Activated T-cell treated with anti-CD3 and anti-CD28 coated beads for 1 hour (primary cell): ENCODE data around the gene NRXN2.
"Not testable (repeated sequence)": the region's sequence is repeated elsewhere in the genome, so short reads cannot be mapped to it uniquely, and the experiment has no call there.

Source experiments
- DNase-seq: peaks from one replicate; pipeline ENCODE4 v3.0.0-alpha.2; 2020; ENCODE audit warnings: low read depth

Gene NRXN2

DNA sequence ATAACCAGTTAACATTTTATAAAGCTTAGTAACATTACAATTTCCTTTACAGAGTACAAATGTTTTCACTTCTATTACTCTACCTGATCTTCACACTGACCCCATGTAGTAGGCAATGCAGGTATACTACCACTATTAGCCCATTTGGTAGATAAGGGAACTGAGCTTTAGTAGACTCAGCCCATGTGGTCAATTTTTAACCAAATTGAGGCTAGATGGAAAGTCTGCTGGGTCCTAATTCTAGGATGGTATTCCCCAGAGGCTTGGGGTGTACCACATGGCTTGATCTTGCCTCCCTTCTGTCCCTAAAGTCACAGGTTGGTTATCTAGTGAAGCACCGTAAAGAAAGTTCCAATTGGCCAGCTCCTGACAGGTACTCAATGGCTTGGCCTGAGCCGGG is 48.2 kb downstream of the NRXN2 start:
- no peak for DNase-seq

- no peak for DNase-seq
Observed at GRCh38 chr11:64673279-64673678, 49.7 kb downstream of the NRXN2 start.

- DNase-seq = no peak
Observed at GRCh38 chr11:64672875-64673274, 50.1 kb downstream of the NRXN2 start.

DNA sequence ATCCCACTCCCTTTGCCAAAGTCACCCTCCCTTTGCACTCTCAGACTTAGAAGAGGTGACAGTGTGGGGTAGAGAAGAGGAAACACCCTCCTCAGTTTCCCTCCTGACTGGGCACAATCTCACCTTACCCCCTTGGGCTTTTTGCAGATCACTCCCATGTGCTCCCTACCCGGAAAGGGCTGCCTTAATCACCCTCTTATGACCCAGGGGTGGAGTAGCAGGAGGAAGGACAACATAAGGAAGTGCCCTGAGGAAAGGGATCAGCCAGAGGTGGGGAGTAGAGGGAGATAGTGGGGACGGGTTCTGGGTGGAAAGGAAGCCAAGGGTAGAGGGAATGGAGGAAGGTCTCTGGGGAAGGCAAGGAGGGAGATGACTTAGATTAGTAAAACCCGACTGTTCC is 52.0 kb downstream of the NRXN2 start:
- DNase-seq = no peak

DNA sequence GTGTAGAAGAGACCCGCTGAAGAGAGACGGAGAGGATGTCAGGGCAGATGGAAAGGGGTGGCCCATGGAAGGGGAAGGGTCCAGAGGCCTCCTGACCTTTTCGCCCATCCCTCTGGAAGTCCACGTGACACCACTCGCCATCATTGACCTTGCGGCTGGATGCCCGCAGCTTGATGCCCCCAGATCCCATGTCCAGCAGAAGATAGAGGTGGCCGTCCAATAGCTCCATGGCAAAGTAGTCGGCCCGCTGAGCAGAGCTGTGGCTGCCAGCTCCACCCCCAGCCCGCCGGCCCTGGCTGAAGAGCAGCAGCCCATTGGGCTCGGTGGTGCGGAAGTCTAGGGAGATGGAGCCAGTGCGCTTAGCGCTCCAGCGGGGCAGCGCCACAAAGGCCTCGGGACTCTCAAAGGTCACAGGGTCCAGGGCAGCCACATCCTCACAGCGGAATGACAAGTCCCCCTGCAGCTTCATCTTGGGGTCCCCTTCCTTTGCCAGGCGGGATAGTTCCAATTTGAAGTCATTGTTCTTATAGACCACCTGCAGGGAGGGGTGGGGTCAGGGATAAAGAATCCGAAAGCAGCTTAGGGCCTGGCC is 55.7 kb downstream of the NRXN2 start:
- no peak for DNase-seq

DNA sequence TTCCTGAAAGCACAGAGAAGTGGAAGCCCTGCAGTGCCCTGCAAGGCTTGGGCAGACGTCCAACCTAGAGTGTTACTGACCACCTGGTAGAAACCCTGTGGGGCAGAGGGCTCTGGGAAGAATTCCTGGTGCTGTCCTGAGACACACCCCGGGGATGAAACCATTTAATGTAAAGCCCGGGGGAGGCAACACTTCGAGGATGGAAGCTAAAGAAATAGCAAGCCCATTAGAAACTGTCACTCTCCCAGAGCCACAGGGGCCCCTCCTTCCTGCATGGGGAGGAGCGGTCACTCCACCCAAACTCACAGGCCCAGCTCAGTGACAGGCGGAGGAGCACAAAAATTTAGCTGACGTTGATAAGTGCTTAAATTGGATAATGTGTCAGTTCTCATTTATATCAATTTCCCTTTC is 57.6 kb downstream of the NRXN2 start:
- DNase-seq = no peak

DNA sequence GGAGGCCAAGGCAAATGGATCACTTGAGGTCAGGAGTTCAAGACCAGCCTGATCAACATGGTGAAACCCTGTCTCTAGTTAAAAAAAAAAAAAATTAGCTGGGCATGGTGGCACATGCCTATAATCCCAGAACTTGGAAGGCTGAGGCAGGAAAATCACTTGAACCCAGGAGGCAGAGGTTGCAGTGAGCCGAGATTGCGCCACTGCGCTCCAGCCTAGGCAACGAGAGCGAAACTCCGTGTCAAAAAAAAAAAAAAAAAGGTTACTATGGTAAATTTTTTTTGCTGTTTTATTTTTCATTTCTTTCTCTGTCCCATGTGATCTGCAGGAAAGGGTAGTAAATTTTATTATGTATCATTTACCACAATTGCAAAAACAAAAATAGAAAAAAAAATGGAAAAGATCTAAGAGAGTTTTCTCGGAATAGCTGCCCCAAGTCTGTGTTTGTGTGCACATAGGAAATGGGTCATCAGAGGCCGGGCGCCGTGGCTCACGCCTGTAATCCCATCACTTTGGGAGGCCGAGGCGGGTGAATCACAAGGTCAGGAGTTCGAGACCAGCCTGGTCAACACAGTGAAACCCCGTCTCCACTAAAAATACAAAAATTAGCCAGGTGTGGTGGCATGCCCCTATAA is 58.6 kb downstream of the NRXN2 start:
- DNase-seq = not testable (repeated sequence)

GRCh38 chr11:64663656-64664055 is 59.3 kb downstream of the NRXN2 start:
- DNase-seq = no peak

- no peak for DNase-seq
Observed at GRCh38 chr11:64661614-64662013, 61.4 kb downstream of the NRXN2 start.

GRCh38 chr11:64661146-64661545 is 61.9 kb downstream of the NRXN2 start:
- DNase-seq = no peak

GRCh38 chr11:64660706-64661105 is 62.3 kb downstream of the NRXN2 start:
- DNase-seq = no peak

DNA sequence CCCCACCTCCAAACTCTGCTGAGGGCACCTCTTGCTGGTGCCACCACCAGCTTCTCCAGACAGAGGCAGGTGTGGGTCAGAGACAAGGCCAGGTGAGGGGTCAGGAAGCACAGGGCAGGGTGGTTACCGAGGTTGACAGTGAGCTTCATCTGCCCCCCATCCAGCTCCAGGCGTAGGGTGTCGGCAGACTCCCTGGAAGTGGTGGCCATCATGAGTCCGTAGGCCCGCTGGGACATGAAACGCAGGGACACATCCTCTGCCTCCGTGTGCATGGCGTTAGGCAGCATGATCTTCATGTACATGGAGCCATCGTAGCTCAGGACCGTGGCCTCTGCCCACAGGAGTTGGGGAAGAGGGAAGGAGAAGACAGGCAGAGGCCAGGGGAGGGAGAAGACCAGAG is 62.8 kb downstream of the NRXN2 start:
- no peak for DNase-seq

DNA sequence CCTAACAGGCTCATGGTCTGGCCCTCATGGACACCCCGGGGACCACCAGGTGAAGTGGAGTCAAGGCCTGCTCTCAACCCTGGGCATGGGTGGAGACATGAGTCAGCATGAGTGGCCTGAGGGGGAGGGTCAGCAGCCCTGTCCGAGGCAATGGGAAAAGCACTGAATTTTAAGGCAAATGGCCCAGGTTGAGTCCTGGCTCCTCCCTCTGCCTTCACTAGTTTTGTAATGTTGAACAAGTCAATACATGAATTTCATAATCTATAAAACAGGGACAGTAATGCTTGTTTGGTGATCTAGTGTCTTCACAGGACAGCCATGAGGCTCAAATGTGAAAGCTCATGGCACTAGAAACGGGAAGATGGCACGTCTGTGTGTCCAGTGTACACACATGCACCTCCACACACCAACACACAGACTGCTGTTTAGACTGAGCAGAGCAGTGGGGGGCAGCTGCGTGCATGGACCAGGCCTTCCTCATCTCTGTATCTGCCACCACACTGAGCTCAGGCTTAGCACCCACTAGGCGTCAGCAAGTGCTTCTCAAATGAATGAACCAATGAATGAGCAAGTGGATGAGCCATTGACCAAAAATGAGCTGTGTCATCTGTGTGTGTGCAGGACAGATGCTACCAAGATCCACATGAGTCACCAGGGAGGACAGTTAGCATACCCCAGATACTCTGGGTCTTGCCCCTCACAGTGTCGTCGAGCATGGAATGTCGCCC is 63.4 kb downstream of the NRXN2 start:
- no peak for DNase-seq

- DNase-seq = no peak
Observed at GRCh38 chr11:64658265-64658664, 64.7 kb downstream of the NRXN2 start.

- no peak for DNase-seq
Observed at GRCh38 chr11:64656862-64657261, 66.1 kb downstream of the NRXN2 start.

GRCh38 chr11:64655941-64656601 is 66.9 kb downstream of the NRXN2 start:
- DNase-seq = no peak

- DNase-seq = no peak
Observed at GRCh38 chr11:64654958-64655541, 67.9 kb downstream of the NRXN2 start.

DNA sequence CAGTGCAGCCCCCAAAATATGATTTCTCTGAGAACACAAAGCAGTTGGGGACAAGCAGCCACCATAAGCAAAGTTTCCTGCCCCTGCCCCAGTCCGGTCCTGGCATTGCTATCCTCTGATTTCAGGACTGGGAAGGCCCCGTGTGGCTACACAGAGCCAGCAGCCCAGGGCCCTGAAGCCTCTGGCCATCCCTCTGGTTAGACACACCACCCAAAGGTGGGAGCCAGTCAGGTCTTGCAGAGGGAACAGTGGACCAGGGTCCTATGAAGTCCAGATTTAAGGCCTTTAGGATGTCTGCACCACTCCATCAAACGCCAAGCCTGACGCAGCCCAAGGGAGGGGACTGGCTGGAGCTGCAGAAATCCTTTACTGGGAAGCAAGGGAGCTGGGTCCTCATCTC is 68.6 kb downstream of the NRXN2 start:
- no peak for DNase-seq

GRCh38 chr11:64653388-64653973 is 69.5 kb downstream of the NRXN2 start:
- DNase-seq = no peak

DNA sequence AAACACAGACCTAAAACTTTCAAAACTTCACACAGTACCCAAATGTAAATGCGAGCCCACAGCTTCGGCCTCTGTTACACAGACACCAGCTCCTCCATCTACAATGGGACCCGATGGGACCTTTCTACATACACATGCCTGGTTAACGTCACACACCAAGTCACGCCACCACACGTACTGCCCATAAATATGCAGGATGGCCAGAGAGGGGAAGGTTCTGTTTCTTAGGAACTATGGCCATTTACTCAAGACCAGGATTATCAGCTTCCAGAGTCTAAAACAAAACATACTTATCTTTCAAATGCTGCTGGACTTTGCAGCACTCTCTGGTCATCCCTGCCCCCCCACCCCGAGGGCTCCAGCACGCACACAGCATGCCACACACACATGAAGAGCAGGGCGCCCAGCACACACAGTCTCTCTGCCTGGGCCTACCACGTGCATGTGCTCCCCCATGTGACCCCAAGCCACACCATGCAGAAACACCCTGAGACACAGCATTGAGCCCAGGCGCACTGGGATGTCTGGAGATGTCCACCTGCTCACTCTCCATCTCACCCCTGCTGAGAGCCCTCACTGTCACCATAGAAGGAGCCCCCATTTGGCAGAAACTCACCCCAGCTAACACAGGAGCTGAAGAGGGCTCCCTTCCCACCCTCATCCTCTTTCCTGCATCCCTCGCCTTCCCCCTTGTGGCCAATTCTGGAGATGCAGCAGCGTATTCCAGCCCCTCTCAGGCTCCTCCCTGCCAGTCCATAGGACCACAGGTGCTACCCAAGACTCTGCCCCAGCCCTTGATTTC is 70.2 kb downstream of the NRXN2 start:
- peak; percentile 68 for DNase-seq

DNA sequence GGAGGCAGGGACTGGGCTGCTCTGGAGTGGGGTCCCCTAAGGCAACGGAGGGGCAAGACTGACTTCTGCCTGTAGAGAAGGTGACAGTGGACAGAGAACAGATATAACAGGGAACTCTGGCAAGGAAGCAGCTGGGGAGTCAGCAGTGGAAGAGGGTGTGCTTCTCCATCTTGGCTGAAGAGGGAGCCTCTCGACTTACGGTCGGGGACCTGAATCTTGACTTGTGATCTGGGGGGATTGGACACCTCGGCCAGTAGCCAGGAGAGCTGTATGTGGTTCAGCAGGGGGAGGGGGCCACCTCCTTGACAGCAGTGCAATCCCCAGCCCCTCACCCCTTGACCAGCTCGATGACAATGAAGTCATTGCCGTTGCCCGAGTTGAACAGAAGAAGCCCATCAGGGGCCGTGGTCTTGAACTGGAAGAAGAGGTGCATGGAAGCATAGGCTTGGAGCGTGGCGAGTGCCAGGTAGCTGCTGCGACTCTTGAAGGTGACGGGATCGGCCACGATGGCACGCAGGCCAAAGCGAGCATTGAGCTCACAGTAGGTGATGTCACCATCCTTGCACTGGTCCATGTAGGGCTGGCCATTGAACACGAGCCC is 72.0 kb downstream of the NRXN2 start:
- DNase-seq = no peak
